ENCODE results near the gene OLFM2. TPM values are rescaled to one million over a fixed set of nuclear protein-coding genes. Genes with fewer than 3 reads are reported as not detected.

OLFM2 gene
- total and polyA plus RNA-seq, 2 donors (not counting 1 experiment from before 2014, with no cell fraction given): 0.66 to 11.6 TPM

DNA sequence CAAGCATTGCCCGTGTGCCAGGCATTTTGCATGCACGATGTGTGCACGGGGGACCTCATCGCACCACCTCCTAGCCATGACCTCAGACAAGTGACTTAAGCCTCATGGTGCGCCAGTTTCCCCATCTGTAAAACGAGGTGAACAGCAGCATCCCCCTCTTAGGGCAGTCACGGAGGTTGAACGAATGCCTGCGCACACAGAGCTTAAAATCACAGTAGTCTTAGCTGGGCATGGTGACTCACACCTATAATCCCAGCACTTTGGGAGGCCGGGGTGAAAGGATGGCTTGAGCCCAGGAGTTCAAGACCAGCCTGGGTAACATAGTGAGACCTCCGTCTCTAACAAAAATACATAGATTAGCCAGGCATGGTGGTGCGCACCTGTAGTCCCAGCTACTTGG is 52.6 kb downstream of the OLFM2 start:
- Histone ChIP-seq H3K79me2 (ENCODE audit: control insufficient read depth, insufficient read depth, low read length) (no peaks in the 10 kb centered on the region), H3K27ac (ENCODE audit: insufficient read depth, low read length) (no peak overlapping the region), H4K20me1 (ENCODE audit: control insufficient read depth, extremely low read depth, insufficient read depth, low read length) (no peaks in the 10 kb centered on the region), H3K36me3 (ENCODE audit: control insufficient read depth, insufficient read depth, low read length) (no peaks in the 10 kb centered on the region), H3K27me3 (ENCODE audit: control insufficient read depth, insufficient read depth, low read length) (no peaks in the 10 kb centered on the region), H3K9ac (ENCODE audit: insufficient read depth, low read length) (no peak overlapping the region), H3K4me2 (ENCODE audit: extremely low read depth, insufficient read depth, low read length) (no peak overlapping the region), H3K4me3 (replicated peaks in 1 of 4; ENCODE audit: control extremely low read depth in 1 of 4, insufficient read depth in 1 of 4, low read depth in 3 of 4, low read length in 4 of 4) (no peak overlapping the region), H3K9me3 (ENCODE audit: control insufficient read depth, insufficient read depth, low read depth, low read length) (no peaks in the 10 kb centered on the region), H2AFZ (ENCODE audit: low read length) (no peak overlapping the region), H3K4me1 (ENCODE audit: control insufficient read depth, extremely low read depth, insufficient read depth, low read length) (no peaks in the 10 kb centered on the region)
- DNase-seq (ENCODE audit: low read depth in 2 of 2): no peak
- TF ChIP-seq EZH2 (IDR thresholded peaks at IDR 0.05; ENCODE audit: low read length, missing control alignments): no peak
- TF ChIP-seq, protein P1, sequence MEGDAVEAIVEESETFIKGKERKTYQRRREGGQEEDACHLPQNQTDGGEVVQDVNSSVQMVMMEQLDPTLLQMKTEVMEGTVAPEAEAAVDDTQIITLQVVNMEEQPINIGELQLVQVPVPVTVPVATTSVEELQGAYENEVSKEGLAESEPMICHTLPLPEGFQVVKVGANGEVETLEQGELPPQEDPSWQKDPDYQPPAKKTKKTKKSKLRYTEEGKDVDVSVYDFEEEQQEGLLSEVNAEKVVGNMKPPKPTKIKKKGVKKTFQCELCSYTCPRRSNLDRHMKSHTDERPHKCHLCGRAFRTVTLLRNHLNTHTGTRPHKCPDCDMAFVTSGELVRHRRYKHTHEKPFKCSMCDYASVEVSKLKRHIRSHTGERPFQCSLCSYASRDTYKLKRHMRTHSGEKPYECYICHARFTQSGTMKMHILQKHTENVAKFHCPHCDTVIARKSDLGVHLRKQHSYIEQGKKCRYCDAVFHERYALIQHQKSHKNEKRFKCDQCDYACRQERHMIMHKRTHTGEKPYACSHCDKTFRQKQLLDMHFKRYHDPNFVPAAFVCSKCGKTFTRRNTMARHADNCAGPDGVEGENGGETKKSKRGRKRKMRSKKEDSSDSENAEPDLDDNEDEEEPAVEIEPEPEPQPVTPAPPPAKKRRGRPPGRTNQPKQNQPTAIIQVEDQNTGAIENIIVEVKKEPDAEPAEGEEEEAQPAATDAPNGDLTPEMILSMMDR (conservative IDR thresholded peaks at IDR 0.05 in 1 of 2, IDR thresholded peaks at IDR 0.05 in 1 of 2; ENCODE audit: low read depth in 1 of 2, low read length in 2 of 2): no peak

DNA sequence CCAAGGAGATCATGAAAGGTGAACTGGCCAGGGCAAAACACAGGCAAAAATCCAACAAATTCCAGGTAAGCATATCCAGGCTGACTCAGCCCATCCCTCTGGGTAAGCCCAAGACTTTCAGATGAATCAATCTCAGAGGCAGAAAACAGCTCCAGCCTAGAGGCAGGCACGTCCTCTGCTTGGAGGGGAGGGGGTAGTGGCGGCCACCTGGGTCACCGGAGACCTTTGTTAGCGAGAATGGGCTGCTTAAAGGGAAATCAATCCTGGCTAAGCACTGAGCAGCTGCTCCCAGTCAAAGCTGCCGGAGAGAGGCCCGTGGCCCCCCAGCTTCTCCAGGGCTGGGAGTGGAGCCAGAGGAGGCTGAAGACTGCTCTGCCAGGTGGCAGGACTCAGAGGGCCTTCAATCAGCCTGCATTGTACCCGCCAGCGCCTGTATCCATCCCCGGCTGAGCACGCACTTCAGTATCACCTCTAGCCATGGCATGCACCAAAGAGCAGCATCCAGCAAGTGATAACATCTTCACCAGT is 53.0 kb downstream of the OLFM2 start:
- Histone ChIP-seq H3K9ac (ENCODE audit: insufficient read depth, low read length) (no peak overlapping the region), H4K20me1 (ENCODE audit: control insufficient read depth, extremely low read depth, insufficient read depth, low read length) (no peaks in the 10 kb centered on the region), H3K4me3 (replicated peaks in 1 of 4; ENCODE audit: control extremely low read depth in 1 of 4, insufficient read depth in 1 of 4, low read depth in 3 of 4, low read length in 4 of 4) (no peak overlapping the region), H3K27me3 (ENCODE audit: control insufficient read depth, insufficient read depth, low read length) (no peaks in the 10 kb centered on the region), H3K9me3 (ENCODE audit: control insufficient read depth, insufficient read depth, low read depth, low read length) (no peaks in the 10 kb centered on the region), H3K4me2 (ENCODE audit: extremely low read depth, insufficient read depth, low read length) (no peak overlapping the region), H3K79me2 (ENCODE audit: control insufficient read depth, insufficient read depth, low read length) (no peaks in the 10 kb centered on the region), H2AFZ (ENCODE audit: low read length) (no peak overlapping the region), H3K36me3 (ENCODE audit: control insufficient read depth, insufficient read depth, low read length) (no peaks in the 10 kb centered on the region), H3K27ac (ENCODE audit: insufficient read depth, low read length) (no peak overlapping the region), H3K4me1 (ENCODE audit: control insufficient read depth, extremely low read depth, insufficient read depth, low read length) (no peaks in the 10 kb centered on the region)
- TF ChIP-seq, protein P1 (conservative IDR thresholded peaks at IDR 0.05 in 1 of 2, IDR thresholded peaks at IDR 0.05 in 1 of 2; ENCODE audit: low read depth in 1 of 2, low read length in 2 of 2): no peak
- no peak for TF ChIP-seq EZH2 (IDR thresholded peaks at IDR 0.05; ENCODE audit: low read length, missing control alignments)
- DNase-seq (ENCODE audit: low read depth in 2 of 2): no peak

DNA sequence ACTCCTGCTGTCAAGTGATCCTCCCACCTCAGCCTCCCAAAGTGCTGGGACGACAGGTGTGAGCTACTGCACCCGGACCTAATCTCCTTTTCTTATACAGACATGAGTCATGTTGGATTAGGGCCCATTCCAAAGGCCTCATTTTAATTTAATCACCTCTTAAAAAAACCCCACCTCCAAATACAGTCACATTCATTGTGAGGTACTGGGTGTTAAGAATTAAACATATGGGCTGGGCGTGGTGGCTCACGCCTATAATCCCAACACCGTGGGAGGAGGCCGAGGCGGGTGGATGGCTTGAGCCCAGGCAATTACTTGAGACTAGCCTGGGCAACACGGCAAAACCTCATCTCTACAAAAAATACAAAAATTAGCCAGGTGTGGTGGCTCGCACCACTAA is 54.6 kb downstream of the OLFM2 start:
- Histone ChIP-seq H3K27ac (ENCODE audit: insufficient read depth, low read length) (no peak overlapping the region), H3K4me1 (ENCODE audit: control insufficient read depth, extremely low read depth, insufficient read depth, low read length) (no peaks in the 10 kb centered on the region), H2AFZ (ENCODE audit: low read length) (no peak overlapping the region), H3K36me3 (ENCODE audit: control insufficient read depth, insufficient read depth, low read length) (no peaks in the 10 kb centered on the region), H3K4me3 (replicated peaks in 1 of 4; ENCODE audit: control extremely low read depth in 1 of 4, insufficient read depth in 1 of 4, low read depth in 3 of 4, low read length in 4 of 4) (no peak overlapping the region), H3K9me3 (ENCODE audit: control insufficient read depth, insufficient read depth, low read depth, low read length) (no peaks in the 10 kb centered on the region), H3K9ac (ENCODE audit: insufficient read depth, low read length) (no peak overlapping the region), H3K4me2 (ENCODE audit: extremely low read depth, insufficient read depth, low read length) (no peak overlapping the region), H4K20me1 (ENCODE audit: control insufficient read depth, extremely low read depth, insufficient read depth, low read length) (no peaks in the 10 kb centered on the region), H3K27me3 (ENCODE audit: control insufficient read depth, insufficient read depth, low read length) (no peaks in the 10 kb centered on the region), H3K79me2 (ENCODE audit: control insufficient read depth, insufficient read depth, low read length) (no peaks in the 10 kb centered on the region)
- TF ChIP-seq, protein P1 (conservative IDR thresholded peaks at IDR 0.05 in 1 of 2, IDR thresholded peaks at IDR 0.05 in 1 of 2; ENCODE audit: low read depth in 1 of 2, low read length in 2 of 2): no peak
- TF ChIP-seq EZH2 (IDR thresholded peaks at IDR 0.05; ENCODE audit: low read length, missing control alignments): no peak
- no peak for DNase-seq (ENCODE audit: low read depth in 2 of 2)
